Tibial nerve (tissue), 4 donors: ENCODE results near the gene PGA3.
"Not testable (repeated sequence)": the region's sequence is repeated elsewhere in the genome, so short reads cannot be mapped to it uniquely, and the experiment has no call there.

Experiments
- EP300 ChIP-seq, 2 donors: sonication (generic); formaldehyde crosslinking; IDR thresholded peaks; one replicate each; pipeline ENCODE4 v1.6.1; 2017; ENCODE audit warnings: antibody characterized with exemption in 2 of 2, mild to moderate bottlenecking in 1 of 2
- POLR2A ChIP-seq, 2 donors: fragments of 450-650 bp; IDR thresholded peaks; one replicate each; pipeline ENCODE4 v1.6.1; 2017; ENCODE audit warnings: antibody characterized with exemption in 2 of 2, mild to moderate bottlenecking in 2 of 2, moderate library complexity in 2 of 2
- TF ChIP-seq, protein P1 (sequence below), 5 experiments: fragments of 200-600 bp in 3 of 5; fragments of 450-650 bp in 2 of 5; sonication (generic) in 3 of 5; IDR thresholded peaks; one replicate each; pipeline ENCODE4 v1.5.1; 2016 to 2019; ENCODE audit warnings: antibody characterized with exemption in 5 of 5, mild to moderate bottlenecking in 3 of 5, moderate library complexity in 2 of 5

DNA sequence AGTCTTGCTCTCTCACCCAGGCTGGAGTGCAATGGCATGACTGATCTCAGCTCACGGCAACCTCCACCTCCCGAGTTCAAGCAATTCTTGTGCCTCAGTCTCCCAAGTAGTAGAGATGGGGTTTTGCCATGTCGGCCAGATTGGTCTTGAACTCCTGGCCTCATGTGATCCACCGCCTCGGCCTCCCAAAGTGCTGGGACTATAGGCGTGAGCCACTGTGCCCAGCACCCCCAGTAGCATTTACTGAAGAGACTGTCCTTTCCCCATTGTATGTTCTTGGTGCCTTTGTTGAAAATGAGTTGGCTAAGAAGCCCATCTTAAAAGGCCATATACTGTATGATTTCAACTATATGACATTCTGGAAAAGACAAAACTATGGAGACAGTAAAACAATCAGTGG is 23.1 kb upstream of the PGA3 start:
- TF ChIP-seq, protein P1, sequence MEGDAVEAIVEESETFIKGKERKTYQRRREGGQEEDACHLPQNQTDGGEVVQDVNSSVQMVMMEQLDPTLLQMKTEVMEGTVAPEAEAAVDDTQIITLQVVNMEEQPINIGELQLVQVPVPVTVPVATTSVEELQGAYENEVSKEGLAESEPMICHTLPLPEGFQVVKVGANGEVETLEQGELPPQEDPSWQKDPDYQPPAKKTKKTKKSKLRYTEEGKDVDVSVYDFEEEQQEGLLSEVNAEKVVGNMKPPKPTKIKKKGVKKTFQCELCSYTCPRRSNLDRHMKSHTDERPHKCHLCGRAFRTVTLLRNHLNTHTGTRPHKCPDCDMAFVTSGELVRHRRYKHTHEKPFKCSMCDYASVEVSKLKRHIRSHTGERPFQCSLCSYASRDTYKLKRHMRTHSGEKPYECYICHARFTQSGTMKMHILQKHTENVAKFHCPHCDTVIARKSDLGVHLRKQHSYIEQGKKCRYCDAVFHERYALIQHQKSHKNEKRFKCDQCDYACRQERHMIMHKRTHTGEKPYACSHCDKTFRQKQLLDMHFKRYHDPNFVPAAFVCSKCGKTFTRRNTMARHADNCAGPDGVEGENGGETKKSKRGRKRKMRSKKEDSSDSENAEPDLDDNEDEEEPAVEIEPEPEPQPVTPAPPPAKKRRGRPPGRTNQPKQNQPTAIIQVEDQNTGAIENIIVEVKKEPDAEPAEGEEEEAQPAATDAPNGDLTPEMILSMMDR (IDR thresholded peaks at IDR 0.05) = not testable (repeated sequence)
- not testable (repeated sequence) for TF ChIP-seq POLR2A, EP300 (IDR thresholded peaks at IDR 0.05)
